H7 (cell line): ENCODE data around the gene EXO1. TPM values are rescaled to one million over a fixed set of nuclear protein-coding genes. Genes with fewer than 3 reads are reported as not detected.

ENCODE experiments used
- DNase-seq: peaks from one replicate; pipeline ENCODE4 v3.0.0; 2012
- H3K27me3 ChIP-seq: 2 replicates; pipeline ENCODE4 v1.6.0; 2011; ENCODE audit warnings: mild to moderate bottlenecking, low read length; ENCODE audit not compliant: control insufficient read depth, insufficient read depth
- H3K36me3 ChIP-seq: replicated peaks from 2 replicates; pipeline ENCODE4 v1.5.1; 2011; ENCODE audit warnings: low read length; ENCODE audit not compliant: control insufficient read depth, insufficient read depth
- H3K4me3 ChIP-seq: 2 replicates; pipeline ENCODE4 v1.5.1; 2011; ENCODE audit warnings: low read depth, mild to moderate bottlenecking, control low read depth, low read length, moderate library complexity; ENCODE audit not compliant: insufficient read depth
- total RNA-seq: library from RNA; depleted of rRNA; stranded (reverse); fragments of >200 nt; shearing (Covaris generic); gene quantifications from 2 replicates; pipeline ENCODE4 v1.2.3, GENCODE V29; 2014

The EXO1 gene
- total RNA-seq, 1 experiment from 2014 or later: 50.4 TPM

- Histone ChIP-seq H3K4me3 (no peak overlapping the region), H3K27me3 (no peaks in the 10 kb centered on the region), H3K36me3 (no peaks in the 10 kb centered on the region; the same call in none of the 2 replicates)
- no peak for DNase-seq
These were observed 43.3 kb downstream of the EXO1 start for GRCh38 chr1:241891296-241891695.

- Histone ChIP-seq H3K27me3 (no peaks in the 10 kb centered on the region), H3K4me3 (no peak overlapping the region), H3K36me3 (no peaks in the 10 kb centered on the region; the same call in 1 of the 2 replicates)
- DNase-seq: no peak
These were observed 46.0 kb downstream of the EXO1 start for GRCh38 chr1:241894016-241894415.

DNA sequence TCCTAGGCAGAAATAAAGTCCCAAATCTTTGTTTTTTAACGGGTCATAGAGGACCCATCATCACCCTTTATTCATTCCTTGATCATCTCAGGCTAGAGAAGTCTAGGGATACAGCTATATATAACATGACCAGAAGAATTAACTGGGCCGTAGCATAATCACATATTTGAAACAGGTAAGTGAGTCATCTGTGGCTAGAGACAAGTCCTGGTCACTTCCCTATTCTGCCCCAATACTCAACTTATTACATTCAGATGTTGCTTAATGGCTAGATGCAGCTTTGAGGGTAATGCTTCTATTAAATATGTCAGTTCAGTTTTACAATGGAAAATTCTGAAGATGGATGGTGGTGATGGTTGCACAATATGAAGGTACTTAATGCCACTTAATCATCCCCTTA, 47.0 kb downstream of the EXO1 start:
- H3K36me3 ChIP-seq: no peaks in the 10 kb centered on the region; the same call in 1 of the 2 replicates
- no peak overlapping the region for H3K4me3 ChIP-seq
- H3K27me3 ChIP-seq: no peaks in the 10 kb centered on the region
- DNase-seq: no peak

DNA sequence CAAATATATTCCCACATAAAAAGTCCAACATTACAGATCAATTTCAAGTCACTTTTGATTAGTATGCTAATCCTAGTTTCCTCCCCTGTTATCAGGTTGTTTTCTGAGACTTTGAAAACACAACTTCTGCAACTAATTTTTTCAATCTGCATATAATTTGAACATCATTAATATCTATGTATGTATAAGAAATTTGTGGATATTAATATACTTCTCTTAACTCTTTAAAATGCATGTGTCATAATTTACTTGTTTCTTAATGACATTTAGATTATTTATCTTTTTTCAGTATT, 48.6 kb downstream of the EXO1 start:
- H3K27me3 ChIP-seq: no peaks in the 10 kb centered on the region
- H3K36me3 ChIP-seq: no peaks in the 10 kb centered on the region
- DNase-seq: no peak

DNA sequence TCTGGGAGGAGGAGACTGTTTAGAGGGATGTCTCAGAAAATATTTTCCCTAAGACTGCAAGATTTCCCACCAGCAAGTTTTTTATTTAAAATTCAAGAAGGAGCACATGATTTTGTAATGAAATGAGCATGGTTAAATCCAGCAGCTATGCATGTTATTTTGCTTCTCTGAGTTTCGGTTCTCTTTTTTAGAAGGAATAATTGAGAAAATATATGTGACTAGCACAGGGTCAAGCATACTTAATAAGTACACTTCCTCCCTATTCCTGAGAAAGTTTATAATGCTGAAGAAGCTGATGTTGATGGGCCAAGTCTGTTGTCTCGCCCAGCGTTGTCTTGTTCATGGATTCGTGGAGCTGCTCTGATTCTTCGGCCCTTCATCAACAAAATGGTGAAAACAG, 51.2 kb downstream of the EXO1 start:
- no peak for DNase-seq
- Histone ChIP-seq H3K27me3 (no peaks in the 10 kb centered on the region), H3K36me3 (no peaks in the 10 kb centered on the region), H3K4me3 (no peak overlapping the region)

More for the DNA sequence above, 48.6 kb downstream of the EXO1 start:
- no peak overlapping the region for H3K4me3 ChIP-seq

GRCh38 chr1:241900381-241900780, 52.4 kb downstream of the EXO1 start:
- H3K27me3 ChIP-seq: no peaks in the 10 kb centered on the region
- H3K36me3 ChIP-seq: no peaks in the 10 kb centered on the region
- no peak for DNase-seq
- H3K4me3 ChIP-seq: no peak overlapping the region

DNA sequence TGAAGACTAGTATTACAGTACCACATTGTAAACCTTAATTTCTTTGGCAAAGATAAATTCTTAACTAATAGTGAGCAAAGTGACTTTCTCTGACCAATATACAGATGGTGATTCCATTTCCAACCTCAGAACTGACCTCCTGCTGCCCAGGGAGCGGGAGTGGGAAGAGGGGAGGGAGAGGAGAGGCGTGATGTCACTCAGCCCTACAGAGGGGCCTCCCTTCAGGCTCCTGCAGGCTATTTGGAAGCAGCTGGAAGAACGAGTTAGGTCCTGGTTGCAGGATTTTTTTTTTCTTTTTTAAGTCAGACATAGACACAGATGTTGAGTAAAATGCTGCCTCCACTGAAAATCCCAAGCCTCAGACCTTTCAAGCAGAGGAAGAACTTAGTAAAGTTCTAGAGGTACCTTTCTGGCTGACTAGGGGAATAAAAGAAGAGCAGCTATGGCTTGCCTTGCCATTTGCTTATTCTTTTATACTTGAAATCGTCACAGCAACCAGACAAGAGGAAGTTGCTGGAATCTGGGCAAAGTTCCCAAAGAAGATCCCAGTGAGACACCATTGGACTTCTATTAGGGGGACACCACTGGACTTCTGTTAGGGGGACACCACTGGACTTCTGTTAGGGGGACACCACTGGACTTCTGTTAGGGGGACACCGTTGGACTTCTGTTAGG, 54.5 kb downstream of the EXO1 start:
- Histone ChIP-seq H3K4me3 (no peak overlapping the region), H3K36me3 (no peaks in the 10 kb centered on the region), H3K27me3 (no peaks in the 10 kb centered on the region)
- no peak for DNase-seq

DNA sequence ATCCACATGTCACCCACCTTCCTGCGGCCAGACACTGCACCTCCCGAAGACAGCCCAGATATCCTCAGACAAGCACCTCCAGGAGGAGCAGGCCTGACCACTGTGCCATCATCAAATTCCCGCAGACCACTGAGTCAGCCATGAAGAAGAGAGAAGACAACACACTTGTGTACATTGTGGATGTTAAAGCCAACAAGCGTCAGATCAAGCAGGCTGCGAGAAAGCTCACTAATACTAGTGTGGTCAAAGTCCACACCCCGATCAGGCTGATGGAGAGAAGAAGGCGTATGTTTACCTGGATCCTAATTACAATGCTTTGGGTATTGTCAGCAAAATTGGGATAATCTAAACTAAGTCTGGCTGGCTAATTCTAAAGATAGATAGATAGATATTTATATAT, 68.2 kb downstream of the EXO1 start:
- Histone ChIP-seq H3K27me3 (no peaks in the 10 kb centered on the region), H3K36me3 (no peaks in the 10 kb centered on the region), H3K4me3 (no peak overlapping the region)
- DNase-seq: no peak

- peak; percentile 34 for DNase-seq
- Histone ChIP-seq H3K27me3 (no peaks in the 10 kb centered on the region), H3K36me3 (no peaks in the 10 kb centered on the region), H3K4me3 (no peak overlapping the region)
These were observed 69.5 kb downstream of the EXO1 start for GRCh38 chr1:241917487-241917886.

GRCh38 chr1:241918879-241919278, 70.9 kb downstream of the EXO1 start:
- no peaks in the 10 kb centered on the region for H3K27me3 ChIP-seq
- no peak for DNase-seq
- no peak overlapping the region for H3K4me3 ChIP-seq
- no peaks in the 10 kb centered on the region for H3K36me3 ChIP-seq

DNA sequence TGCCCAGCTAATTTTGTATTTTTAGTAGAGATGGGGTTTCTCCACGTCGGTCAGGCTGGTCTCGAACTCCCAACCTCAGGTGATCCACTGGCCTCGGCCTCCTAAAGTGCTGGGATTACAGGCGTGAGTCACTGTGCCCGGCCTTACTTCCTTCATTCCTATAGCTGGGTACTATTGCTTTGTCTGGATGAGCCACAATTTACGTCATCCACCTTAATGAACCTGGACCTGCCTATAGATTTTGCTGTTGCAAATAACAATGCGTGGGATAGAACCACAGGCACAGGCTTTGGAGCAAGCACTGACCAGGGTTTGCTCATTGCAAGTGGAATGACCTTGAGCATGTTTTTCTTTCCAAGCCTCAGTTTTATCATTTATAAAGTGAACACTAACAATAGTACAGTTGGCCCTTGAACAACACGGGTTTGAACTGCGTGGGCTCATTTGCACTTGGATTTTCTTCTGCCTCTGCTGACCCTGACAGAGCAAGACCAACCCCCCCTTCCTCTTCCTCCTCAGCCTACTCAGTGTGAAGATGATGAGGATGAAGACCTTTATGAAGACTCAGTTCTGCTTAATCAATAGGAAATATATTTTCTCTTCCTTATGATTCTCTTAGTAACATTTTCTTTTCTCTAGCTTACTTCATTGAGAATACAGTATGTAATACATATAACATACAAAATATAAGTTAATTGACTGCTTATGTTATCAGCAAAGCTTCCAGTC, 76.2 kb downstream of the EXO1 start:
- no peaks in the 10 kb centered on the region for H3K27me3 ChIP-seq
- no peak overlapping the region for H3K4me3 ChIP-seq
- no peak for DNase-seq
- H3K36me3 ChIP-seq: no peaks in the 10 kb centered on the region

GRCh38 chr1:241926141-241926540, 78.1 kb downstream of the EXO1 start:
- H3K27me3 ChIP-seq: no peaks in the 10 kb centered on the region
- no peaks in the 10 kb centered on the region for H3K36me3 ChIP-seq
- H3K4me3 ChIP-seq: no peak overlapping the region
- DNase-seq: no peak

GRCh38 chr1:241927321-241927720, 79.3 kb downstream of the EXO1 start:
- Histone ChIP-seq H3K4me3 (no peak overlapping the region), H3K36me3 (no peaks in the 10 kb centered on the region), H3K27me3 (no peaks in the 10 kb centered on the region)
- no peak for DNase-seq

- Histone ChIP-seq H3K36me3 (no peaks in the 10 kb centered on the region), H3K27me3 (no peaks in the 10 kb centered on the region), H3K4me3 (no peak overlapping the region)
- no peak for DNase-seq
These were observed 84.8 kb downstream of the EXO1 start for GRCh38 chr1:241932845-241933244.

DNA sequence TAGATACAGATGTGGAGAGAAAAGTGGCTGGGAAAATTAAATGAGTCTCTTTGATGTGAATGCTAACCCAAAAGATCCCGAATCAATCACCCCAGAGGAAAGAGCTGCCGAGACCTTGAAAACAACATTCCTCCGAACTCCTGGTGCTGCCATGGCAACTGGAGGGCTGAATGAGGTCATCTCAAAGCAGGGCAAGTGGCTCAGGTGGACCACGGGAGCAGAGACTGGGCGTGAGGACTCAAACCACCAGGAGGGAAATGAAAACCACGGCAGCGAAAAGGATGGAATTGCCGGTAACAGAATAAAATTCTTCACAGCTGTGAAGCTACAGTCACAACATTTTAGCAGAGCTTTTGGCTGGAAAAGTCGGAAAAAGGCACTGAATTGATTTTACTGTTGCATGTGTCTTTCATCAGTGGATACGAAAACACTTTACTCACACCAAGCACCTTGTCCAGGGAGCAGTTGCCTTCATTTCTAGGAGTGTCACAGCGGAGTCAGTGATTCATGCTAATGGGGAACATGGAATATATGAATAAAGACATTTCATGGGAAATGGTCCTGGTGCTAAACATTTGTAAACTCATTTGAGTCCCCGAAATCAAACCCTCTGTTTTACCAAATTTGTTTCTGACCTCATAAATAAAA, 86.3 kb downstream of the EXO1 start:
- peak; percentile 82 for DNase-seq
- Histone ChIP-seq H3K27me3 (no peaks in the 10 kb centered on the region), H3K4me3 (no peak overlapping the region), H3K36me3 (no peaks in the 10 kb centered on the region)
